ENCODE results near the gene LTC4S.

GRCh38 chr5:179765400-179765799 lies 28.4 kb upstream of the LTC4S start:
- TF ChIP-seq EZH2 (IDR thresholded peaks at IDR 0.05; ENCODE audit: insufficient read depth, poor library complexity, severe bottlenecking) (no peak), EZH2phosphoT487 (IDR thresholded peaks at IDR 0.05; ENCODE audit: insufficient read depth, low read depth) (no peak)

All from GM23248 (cell line).